Activated CD8-positive, alpha-beta T cell treated with anti-CD3 and anti-CD28 coated beads for 36 hours (primary cell): ENCODE results near the gene PPP6C. TPM values are rescaled to one million over a fixed set of nuclear protein-coding genes. Genes with fewer than 3 reads are reported as not detected.
"Not testable (repeated sequence)": the region's sequence is repeated elsewhere in the genome, so short reads cannot be mapped to it uniquely, and the experiment has no call there.

ENCODE experiments used
- ATAC-seq: fragments of 200-7000 bp; cut with Tn5 transposase; one replicate; pipeline ENCODE4 v1.10.0; 2021; ENCODE audit warnings: mild to moderate bottlenecking, moderate library complexity
- CTCF ChIA-PET: fragments of 350-600 bp; sonication (Branson Sonifier 250); formaldehyde crosslinking; loops from one replicate; lab custom pipeline; 2021; ENCODE audit warnings: antibody characterized with exemption; lab: Charles Lee
- POLR2A ChIA-PET: fragments of 350-600 bp; sonication (Branson Sonifier 250); formaldehyde crosslinking; loops from one replicate; lab custom pipeline; 2021; ENCODE audit warnings: antibody characterized with exemption; lab: Charles Lee
- DNase-seq: peaks from one replicate; pipeline ENCODE4 v3.0.0-alpha.2; 2020
- H3K27ac Mint-ChIP-seq: one replicate; pipeline ENCODE4 v1.8.0; 2021; ENCODE audit warnings: mild to moderate bottlenecking, mixed read lengths
- H3K27me3 Mint-ChIP-seq: one replicate; pipeline ENCODE4 v1.8.0; 2021; ENCODE audit warnings: mixed read lengths
- H3K36me3 Mint-ChIP-seq: one replicate; pipeline ENCODE4 v1.8.0; 2021; ENCODE audit warnings: low read depth, mixed read lengths
- H3K4me1 Mint-ChIP-seq: one replicate; pipeline ENCODE4 v1.8.0; 2021; ENCODE audit warnings: low read depth, mixed read lengths
- H3K4me3 Mint-ChIP-seq: one replicate; pipeline ENCODE4 v1.8.0; 2021; ENCODE audit warnings: mild to moderate bottlenecking, moderate library complexity, mixed read lengths
- H3K9me3 Mint-ChIP-seq: one replicate; pipeline ENCODE4 v1.8.0; 2021; ENCODE audit warnings: mixed read lengths
- intact Hi-C: fragments of 100-400 bp; cut with micrococcal nuclease; formaldehyde crosslinking; loops from one replicate; pipeline ENCODE4 v1.10.0; 2022
- total RNA-seq, 2 experiments: library from RNA; stranded (reverse); gene quantifications; one replicate each; pipeline ENCODE4 v1.2.3, GENCODE V29; 2021
- TF ChIP-seq, protein P1 (sequence below): fragments of 200-600 bp; IDR thresholded peaks from one replicate; pipeline ENCODE4 v1.8.0; 2022; ENCODE audit warnings: antibody characterized with exemption, mild to moderate bottlenecking

Gene PPP6C
- total RNA-seq = 10 to 100 TPM; 43.1 to 44.8 TPM

DNA sequence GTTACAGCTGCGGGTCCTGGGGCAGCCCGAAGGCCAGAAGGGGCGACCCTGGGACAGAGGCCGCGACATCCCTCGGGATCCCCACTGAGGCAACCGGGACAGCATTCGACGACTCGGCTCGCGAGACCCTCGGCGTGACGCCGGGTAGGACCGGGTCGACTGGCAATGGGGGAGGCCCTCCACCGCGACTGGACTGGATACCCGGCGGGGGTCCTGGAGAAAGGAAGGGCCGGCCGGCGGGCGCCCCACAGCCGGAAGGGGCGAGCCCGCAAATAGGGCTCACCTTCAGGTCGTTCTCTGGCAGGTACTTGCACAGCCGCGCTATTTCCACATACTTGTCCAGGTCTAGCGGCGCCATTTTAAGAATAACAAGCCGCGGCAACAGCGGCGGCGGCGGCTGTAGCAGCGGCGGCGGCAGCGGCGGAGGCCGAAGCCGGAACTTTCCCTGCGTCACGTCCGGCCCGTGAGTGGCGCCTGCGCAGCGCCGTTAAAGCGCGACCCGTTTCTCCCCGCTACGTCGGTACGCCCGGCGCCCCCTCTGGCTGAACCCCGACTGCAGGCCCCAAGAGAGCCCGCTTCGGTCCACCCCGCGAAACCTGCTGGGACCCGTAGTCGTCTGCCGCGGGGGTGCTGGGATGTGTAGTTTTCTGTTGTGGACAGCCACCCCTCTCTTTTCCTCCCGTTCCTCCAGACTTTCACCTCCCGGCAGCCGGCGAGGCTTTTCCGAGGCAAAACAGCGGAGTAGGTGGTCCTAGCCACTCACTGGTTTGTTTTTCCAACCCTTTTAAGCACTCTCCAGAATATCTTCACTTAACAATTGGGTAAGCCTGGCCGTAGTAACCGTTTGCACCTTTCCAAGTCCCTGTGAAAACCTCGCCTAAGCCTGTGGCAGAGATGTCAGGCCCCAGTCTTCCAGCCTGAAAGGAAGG is at the start of gene PPP6C:
PPP6C (minus strand) TSS at position 443 of the 929 bp plus-strand sequence; CDS start at position 358, 85 bp downstream.
- intact Hi-C loops = no loop called here
- ChIA-PET CTCF (interaction anchor here (0.9 to 1.9 kb wide), 5 partner anchors 10 to 53 kb away, joined by 3 to 6 read pairs (median 3); partner anchors contain the start of genes HSPA5, RABEPK and SCAI), POLR2A (interaction anchor here (1.0 to 2.3 kb wide), 10 partner anchors 9 to 328 kb away, joined by 3 to 18 read pairs (median 5); partner anchors contain the start of genes ARPC5L, HSPA5, RABEPK and RPL35)
- DNase-seq (peak; percentile 99), ATAC-seq (peak; percentile 96)
- H3K27ac Mint-ChIP-seq = peak within 1 kb of the TSS; percentile 98
- H3K36me3 Mint-ChIP-seq = peaks cover 9% of the 10 kb centered on the region
- H3K9me3 Mint-ChIP-seq = no peaks in the 10 kb centered on the region
- peaks cover 54% of the 10 kb centered on the region for H3K4me1 Mint-ChIP-seq
- H3K27me3 Mint-ChIP-seq = no peaks in the 10 kb centered on the region
- TF ChIP-seq, protein P1, sequence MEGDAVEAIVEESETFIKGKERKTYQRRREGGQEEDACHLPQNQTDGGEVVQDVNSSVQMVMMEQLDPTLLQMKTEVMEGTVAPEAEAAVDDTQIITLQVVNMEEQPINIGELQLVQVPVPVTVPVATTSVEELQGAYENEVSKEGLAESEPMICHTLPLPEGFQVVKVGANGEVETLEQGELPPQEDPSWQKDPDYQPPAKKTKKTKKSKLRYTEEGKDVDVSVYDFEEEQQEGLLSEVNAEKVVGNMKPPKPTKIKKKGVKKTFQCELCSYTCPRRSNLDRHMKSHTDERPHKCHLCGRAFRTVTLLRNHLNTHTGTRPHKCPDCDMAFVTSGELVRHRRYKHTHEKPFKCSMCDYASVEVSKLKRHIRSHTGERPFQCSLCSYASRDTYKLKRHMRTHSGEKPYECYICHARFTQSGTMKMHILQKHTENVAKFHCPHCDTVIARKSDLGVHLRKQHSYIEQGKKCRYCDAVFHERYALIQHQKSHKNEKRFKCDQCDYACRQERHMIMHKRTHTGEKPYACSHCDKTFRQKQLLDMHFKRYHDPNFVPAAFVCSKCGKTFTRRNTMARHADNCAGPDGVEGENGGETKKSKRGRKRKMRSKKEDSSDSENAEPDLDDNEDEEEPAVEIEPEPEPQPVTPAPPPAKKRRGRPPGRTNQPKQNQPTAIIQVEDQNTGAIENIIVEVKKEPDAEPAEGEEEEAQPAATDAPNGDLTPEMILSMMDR = peak; percentile 75
- H3K4me3 Mint-ChIP-seq = peak within 1 kb of the TSS; percentile 98

DNA sequence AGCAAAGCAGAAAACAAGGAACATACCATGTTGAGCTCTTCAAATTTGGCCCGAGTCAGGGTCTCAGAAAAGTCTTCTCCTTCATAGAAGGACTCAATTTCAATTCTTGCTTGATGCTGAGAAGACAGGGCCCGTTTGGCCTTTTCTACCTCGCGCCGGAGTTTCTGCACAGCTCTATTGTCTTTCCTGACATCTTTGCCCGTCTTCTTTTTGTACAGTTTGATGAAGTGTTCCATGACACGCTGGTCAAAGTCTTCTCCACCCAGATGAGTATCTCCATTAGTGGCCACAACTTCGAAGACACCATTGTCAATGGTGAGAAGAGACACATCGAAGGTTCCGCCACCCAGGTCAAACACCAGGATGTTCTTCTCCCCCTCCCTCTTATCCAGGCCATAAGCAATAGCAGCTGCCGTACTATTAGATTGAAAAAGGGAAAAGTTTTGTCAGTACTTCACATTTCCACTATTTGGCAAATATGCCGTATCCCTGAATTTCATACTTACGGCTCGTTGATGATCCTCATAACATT is 49.4 kb upstream of the PPP6C start:
- intact Hi-C loops = no loop called here
- DNase-seq (no peak), ATAC-seq (no peak)
- Mint-ChIP-seq H3K4me1 (peaks cover 53% of the 10 kb centered on the region), H3K36me3 (peaks cover 74% of the 10 kb centered on the region), H3K9me3 (no peaks in the 10 kb centered on the region), H3K27me3 (no peaks in the 10 kb centered on the region), H3K4me3 (peak overlapping the region; percentile 100), H3K27ac (peak overlapping the region; percentile 41)
- ChIA-PET POLR2A (interaction anchor here (0.5 to 10.5 kb wide), 7 partner anchors 11 to 368 kb away, joined by 3 to 151 read pairs (median 3); partner anchors contain the start of gene GAPVD1), CTCF (no interaction called here)
- TF ChIP-seq, protein P1 = no peak

DNA sequence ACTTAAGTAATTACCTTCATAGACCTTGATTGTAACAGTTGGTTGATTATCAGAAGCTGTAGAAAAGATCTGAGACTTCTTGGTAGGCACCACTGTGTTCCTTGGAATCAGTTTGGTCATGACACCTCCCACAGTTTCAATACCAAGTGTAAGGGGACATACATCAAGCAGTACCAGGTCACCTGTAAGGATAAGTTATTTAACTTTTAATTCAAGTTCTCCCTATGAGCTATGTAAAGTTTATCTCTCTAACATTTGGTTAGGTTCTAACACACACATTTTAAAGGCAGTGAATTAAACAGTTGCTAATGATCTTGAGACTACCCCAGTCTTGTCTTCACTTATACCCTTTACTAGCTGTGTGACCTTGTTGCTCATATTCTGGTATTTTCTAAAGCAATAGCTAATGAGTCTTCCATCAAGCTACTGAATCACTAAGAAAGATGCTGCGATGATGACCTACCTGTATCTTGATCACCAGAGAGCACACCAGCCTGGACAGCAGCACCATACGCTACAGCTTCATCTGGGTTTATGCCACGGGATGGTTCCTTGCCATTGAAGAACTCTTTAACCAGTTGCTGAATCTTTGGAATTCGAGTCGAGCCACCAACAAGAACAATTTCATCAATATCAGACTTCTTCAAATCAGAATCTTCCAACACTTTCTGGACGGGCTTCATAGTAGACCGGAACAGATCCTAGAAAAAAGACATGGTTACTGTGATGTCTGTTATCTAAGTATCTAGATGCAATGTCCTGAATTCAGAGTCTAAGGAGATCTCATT is 48.7 kb upstream of the PPP6C start:
- POLR2A ChIA-PET = interaction anchor here (0.8 to 10.5 kb wide), 7 partner anchors 10 to 367 kb away, joined by 3 to 151 read pairs (median 3); partner anchors contain the start of gene GAPVD1
- intact Hi-C loops = no loop called here
- DNase-seq (no peak), ATAC-seq (no peak)
- H3K36me3 Mint-ChIP-seq = peaks cover 80% of the 10 kb centered on the region
- H3K9me3 Mint-ChIP-seq = no peaks in the 10 kb centered on the region
- H3K27ac Mint-ChIP-seq = peak overlapping the region; percentile 41
- TF ChIP-seq, protein P1 = no peak
- H3K27me3 Mint-ChIP-seq = no peaks in the 10 kb centered on the region
- peaks cover 48% of the 10 kb centered on the region for H3K4me1 Mint-ChIP-seq
- H3K4me3 Mint-ChIP-seq = peak overlapping the region; percentile 100
- CTCF ChIA-PET = no interaction called here

DNA sequence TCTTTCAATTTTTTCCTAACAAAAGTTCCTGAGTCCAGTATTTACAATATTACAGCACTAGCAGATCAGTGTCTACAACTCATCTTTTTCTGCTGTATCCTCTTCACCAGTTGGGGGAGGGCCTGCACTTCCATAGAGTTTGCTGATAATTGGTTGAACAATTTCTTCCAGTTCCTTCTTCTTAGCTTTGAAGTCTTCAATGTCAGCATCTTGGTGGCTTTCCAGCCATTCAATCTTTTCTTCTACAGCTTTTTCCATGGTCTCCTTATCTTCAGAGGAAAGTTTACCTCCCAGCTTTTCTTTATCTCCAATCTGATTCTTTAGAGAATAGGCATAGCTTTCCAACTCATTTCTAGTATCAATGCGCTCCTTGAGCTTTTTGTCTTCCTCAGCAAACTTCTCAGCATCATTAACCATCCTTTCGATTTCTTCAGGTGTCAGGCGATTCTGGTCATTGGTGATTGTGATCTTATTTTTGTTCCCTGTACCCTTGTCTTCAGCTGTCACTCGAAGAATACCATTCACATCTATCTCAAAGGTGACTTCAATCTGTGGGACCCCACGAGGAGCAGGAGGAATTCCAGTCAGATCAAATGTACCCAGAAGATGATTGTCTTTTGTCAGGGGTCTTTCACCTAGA is 47.0 kb upstream of the PPP6C start:
- CTCF ChIA-PET = interaction anchor here (0.7 to 0.8 kb wide), 2 partner anchors 16 to 99 kb away, joined by 3 to 4 read pairs; no protein-coding TSS in a partner anchor
- peak; percentile 23 for DNase-seq
- H3K4me1 Mint-ChIP-seq = peaks cover 39% of the 10 kb centered on the region

More for the DNA sequence above, 47.0 kb upstream of the PPP6C start:
- intact Hi-C loops, ATAC-seq, H3K9me3 Mint-ChIP-seq, H3K27me3 Mint-ChIP-seq: not testable (repeated sequence)
- POLR2A ChIA-PET = interaction anchor here (0.6 to 10.5 kb wide), 12 partner anchors 7 to 375 kb away, joined by 3 to 151 read pairs (median 4); partner anchors contain the start of genes ARPC5L, GAPVD1 and RPL35
- H3K36me3 Mint-ChIP-seq = peaks cover 79% of the 10 kb centered on the region
- peak overlapping the region; percentile 100 for H3K4me3 Mint-ChIP-seq
- peak overlapping the region; percentile 78 for H3K27ac Mint-ChIP-seq
